HG03521 (cell line): Measurements from ENCODE around the gene MYLK.
"Not testable (repeated sequence)": the region's sequence is repeated elsewhere in the genome, so short reads cannot be mapped to it uniquely, and the experiment has no call there.

Source experiments
- ATAC-seq: cut with Tn5 transposase; IDR thresholded peaks from one replicate; pipeline ENCODE4 v1.9.1; 2021; ENCODE audit warnings: mild to moderate bottlenecking, moderate library complexity; ENCODE audit not compliant: unreplicated experiment

The MYLK gene

GRCh38 chr3:123884203-123884831 is at the start of gene MYLK:
MYLK (minus strand) TSS chr3:123884332; CDS start chr3:123793841, 90,491 bp downstream.
- ATAC-seq = peak; percentile 72

GRCh38 chr3:123930445-123930844 is 46.3 kb upstream of the MYLK start:
- no peak for ATAC-seq

- ATAC-seq = no peak
Observed at GRCh38 chr3:123929325-123929724, 45.2 kb upstream of the MYLK start.

GRCh38 chr3:123926396-123926795 is 42.3 kb upstream of the MYLK start:
- no peak for ATAC-seq

GRCh38 chr3:123920868-123921267 is 36.7 kb upstream of the MYLK start:
- ATAC-seq = no peak

GRCh38 chr3:123920383-123920782 is 36.3 kb upstream of the MYLK start:
- ATAC-seq = no peak

GRCh38 chr3:123919353-123919752 is 35.2 kb upstream of the MYLK start:
- no peak for ATAC-seq

GRCh38 chr3:123914829-123915228 is 30.7 kb upstream of the MYLK start:
- no peak for ATAC-seq

- peak; percentile 73 for ATAC-seq
Observed at GRCh38 chr3:123909785-123910184, 25.7 kb upstream of the MYLK start.

GRCh38 chr3:123907720-123908119 is 23.6 kb upstream of the MYLK start:
- ATAC-seq = no peak

- no peak for ATAC-seq
Observed at GRCh38 chr3:123899300-123899865, 15.3 kb upstream of the MYLK start.

- no peak for ATAC-seq
Observed at GRCh38 chr3:123893012-123893411, 8.9 kb upstream of the MYLK start.

GRCh38 chr3:123892195-123892594 is 8.1 kb upstream of the MYLK start:
- no peak for ATAC-seq

GRCh38 chr3:123890991-123891390 is 6.9 kb upstream of the MYLK start:
- not testable (repeated sequence) for ATAC-seq

- not testable (repeated sequence) for ATAC-seq
Observed at GRCh38 chr3:123890162-123890561, 6.0 kb upstream of the MYLK start.

- no peak for ATAC-seq
Observed at GRCh38 chr3:123884993-123885392, 861 bp upstream of the MYLK start.

- ATAC-seq = no peak
Observed at GRCh38 chr3:123883701-123884202, 380 bp downstream of the MYLK start.

GRCh38 chr3:123883111-123883510 is 1.0 kb downstream of the MYLK start:
- no peak for ATAC-seq

- no peak for ATAC-seq
Observed at GRCh38 chr3:123881771-123882170, 2.4 kb downstream of the MYLK start.

GRCh38 chr3:123880998-123881561 is 3.1 kb downstream of the MYLK start:
- ATAC-seq = no peak

GRCh38 chr3:123878807-123879206 is 5.3 kb downstream of the MYLK start:
- ATAC-seq = no peak

- ATAC-seq = no peak
Observed at GRCh38 chr3:123877965-123878364, 6.2 kb downstream of the MYLK start.
